Astrocyte (in vitro differentiated cells and primary cell): ENCODE measurements around the gene TBC1D8. TPM values are rescaled to one million over a fixed set of nuclear protein-coding genes. Genes with fewer than 3 reads are reported as not detected.

Source experiments
- DNase-seq: peaks from one replicate; pipeline ENCODE4 v3.0.0-alpha.2; 2010; ENCODE audit warnings: low read depth
- FAIRE-seq: peaks from 2 replicates; lab custom pipeline; 2011; peaks lifted over from hg19 to GRCh38; lab: Jason Lieb, UNC
- H2AFZ ChIP-seq: 2 replicates; pipeline ENCODE4 v1.6.0; 2012; ENCODE audit warnings: low read depth, low read length, inconsistent platforms
- H3K27ac ChIP-seq: 2 replicates; pipeline ENCODE4 v1.5.1; 2011; ENCODE audit warnings: low read depth, low read length, inconsistent platforms
- H3K27me3 ChIP-seq: 2 replicates; pipeline ENCODE4 v1.6.0; 2011; ENCODE audit warnings: low read length, inconsistent platforms; ENCODE audit not compliant: insufficient read depth
- H3K36me3 ChIP-seq: 2 replicates; pipeline ENCODE4 v1.5.1; 2011; ENCODE audit warnings: low read length, inconsistent platforms; ENCODE audit not compliant: insufficient read depth
- H3K4me1 ChIP-seq: 2 replicates; pipeline ENCODE4 v1.5.1; 2011; ENCODE audit warnings: low read length, inconsistent platforms; ENCODE audit not compliant: insufficient read depth
- H3K4me2 ChIP-seq: 2 replicates; pipeline ENCODE4 v1.6.0; 2012; ENCODE audit warnings: low read length, inconsistent platforms
- H3K4me3 ChIP-seq: 2 replicates; pipeline ENCODE4 v1.5.1; 2011; ENCODE audit warnings: low read depth, mild to moderate bottlenecking, low read length, inconsistent platforms; ENCODE audit not compliant: insufficient read depth
- H3K79me2 ChIP-seq: 2 replicates; pipeline ENCODE4 v1.6.0; 2012; ENCODE audit warnings: mild to moderate bottlenecking, low read length, inconsistent platforms; ENCODE audit not compliant: insufficient read depth
- H3K9ac ChIP-seq: 2 replicates; pipeline ENCODE4 v1.6.0; 2012; ENCODE audit warnings: mild to moderate bottlenecking, low read length, inconsistent platforms
- H3K9me3 ChIP-seq: 2 replicates; pipeline ENCODE4 v1.5.1; 2012; ENCODE audit warnings: low read depth, mild to moderate bottlenecking, low read length, inconsistent platforms; ENCODE audit not compliant: insufficient read depth
- H4K20me1 ChIP-seq: 2 replicates; pipeline ENCODE4 v1.6.0; 2012; ENCODE audit warnings: low read length, inconsistent platforms; ENCODE audit not compliant: insufficient read depth
- H3K27ac Mint-ChIP-seq: one replicate; pipeline ENCODE4 v1.8.0; 2021; ENCODE audit warnings: mild to moderate bottlenecking, mixed read lengths; ENCODE audit not compliant: unreplicated experiment
- H3K27me3 Mint-ChIP-seq: one replicate; pipeline ENCODE4 v1.8.0; 2021; ENCODE audit warnings: low read depth, mixed read lengths; ENCODE audit not compliant: unreplicated experiment
- H3K36me3 Mint-ChIP-seq: one replicate; pipeline ENCODE4 v1.8.0; 2021; ENCODE audit warnings: low read depth, mixed read lengths; ENCODE audit not compliant: unreplicated experiment
- H3K4me1 Mint-ChIP-seq: one replicate; pipeline ENCODE4 v1.8.0; 2021; ENCODE audit warnings: low read depth, mixed read lengths; ENCODE audit not compliant: unreplicated experiment
- H3K4me3 Mint-ChIP-seq: one replicate; pipeline ENCODE4 v1.8.0; 2021; ENCODE audit warnings: mild to moderate bottlenecking, moderate library complexity, mixed read lengths; ENCODE audit not compliant: unreplicated experiment
- H3K9me3 Mint-ChIP-seq: one replicate; pipeline ENCODE4 v1.8.0; 2021; ENCODE audit warnings: mild to moderate bottlenecking, mixed read lengths; ENCODE audit not compliant: unreplicated experiment
- CTCF ChIP-seq: IDR thresholded peaks from 2 replicates; pipeline ENCODE4 v1.5.1; 2011; ENCODE audit warnings: low read depth, mild to moderate bottlenecking, inconsistent platforms, low read length, moderate library complexity; ENCODE audit not compliant: insufficient read depth
- EZH2 ChIP-seq: IDR thresholded peaks from 2 replicates; pipeline ENCODE4 v1.6.1; 2012; ENCODE audit warnings: mild to moderate bottlenecking, low read length, inconsistent platforms; ENCODE audit not compliant: insufficient read depth
- total RNA-seq: library from RNA; stranded (reverse); gene quantifications from 2 replicates; pipeline ENCODE4 v1.2.1, GENCODE V29; 2021

TBC1D8 gene
- total RNA-seq, 1 donor from 2014 or later = 2.4 TPM

- no peak overlapping the region for H3K9ac ChIP-seq
- no peak overlapping the region for H2AFZ ChIP-seq
- DNase-seq = no peak
- no peaks in the 10 kb centered on the region for H3K27me3 Mint-ChIP-seq
- no peak overlapping the region for H3K4me3 Mint-ChIP-seq
- no peak overlapping the region for H3K4me2 ChIP-seq
- H3K79me2 ChIP-seq = no peaks in the 10 kb centered on the region
- H3K9me3 ChIP-seq = no peaks in the 10 kb centered on the region
- H3K4me1 ChIP-seq = no peaks in the 10 kb centered on the region
- TF ChIP-seq CTCF (no peak), EZH2 (no peak)
- no peak overlapping the region for H3K27ac ChIP-seq
- no peaks in the 10 kb centered on the region for H4K20me1 ChIP-seq
- no peaks in the 10 kb centered on the region for H3K9me3 Mint-ChIP-seq
- no peaks in the 10 kb centered on the region for H3K36me3 ChIP-seq
- no peak overlapping the region for H3K4me3 ChIP-seq
- H3K36me3 Mint-ChIP-seq = no peaks in the 10 kb centered on the region
- FAIRE-seq = no peak
- no peak overlapping the region for H3K27ac Mint-ChIP-seq
- peaks cover 15% of the 10 kb centered on the region for H3K4me1 Mint-ChIP-seq
- H3K27me3 ChIP-seq = peaks cover 19% of the 10 kb centered on the region
Observed at GRCh38 chr2:101112772-101113157, 38.4 kb downstream of the TBC1D8 start.

- Histone ChIP-seq H3K4me2 (no peak overlapping the region), H4K20me1 (no peaks in the 10 kb centered on the region), H3K4me1 (no peaks in the 10 kb centered on the region), H3K36me3 (no peaks in the 10 kb centered on the region), H3K27ac (no peak overlapping the region), H3K79me2 (no peaks in the 10 kb centered on the region), H3K9me3 (no peaks in the 10 kb centered on the region), H3K27me3 (peaks cover 19% of the 10 kb centered on the region), H3K4me3 (no peak overlapping the region), H3K9ac (no peak overlapping the region), H2AFZ (no peak overlapping the region)
- Mint-ChIP-seq H3K27me3 (no peaks in the 10 kb centered on the region), H3K27ac (no peak overlapping the region), H3K9me3 (no peaks in the 10 kb centered on the region), H3K36me3 (no peaks in the 10 kb centered on the region), H3K4me3 (no peak overlapping the region), H3K4me1 (peaks cover 15% of the 10 kb centered on the region)
- DNase-seq (peak; percentile 10), FAIRE-seq (no peak)
- TF ChIP-seq CTCF = no peak
- no peak for TF ChIP-seq EZH2
Observed at GRCh38 chr2:101111917-101112771, 39.0 kb downstream of the TBC1D8 start.

- no peak overlapping the region for H3K27ac ChIP-seq
- no peaks in the 10 kb centered on the region for H4K20me1 ChIP-seq
- Mint-ChIP-seq H3K4me1 (peaks cover 15% of the 10 kb centered on the region), H3K36me3 (no peaks in the 10 kb centered on the region), H3K9me3 (no peaks in the 10 kb centered on the region), H3K4me3 (no peak overlapping the region), H3K27me3 (no peaks in the 10 kb centered on the region), H3K27ac (no peak overlapping the region)
- H3K9ac ChIP-seq = no peak overlapping the region
- FAIRE-seq (no peak), DNase-seq (no peak)
- H3K4me1 ChIP-seq = no peaks in the 10 kb centered on the region
- H3K79me2 ChIP-seq = no peaks in the 10 kb centered on the region
- peaks cover 19% of the 10 kb centered on the region for H3K27me3 ChIP-seq
- H3K4me3 ChIP-seq = no peak overlapping the region
- H2AFZ ChIP-seq = no peak overlapping the region
- H3K36me3 ChIP-seq = no peaks in the 10 kb centered on the region
- no peak overlapping the region for H3K4me2 ChIP-seq
- TF ChIP-seq EZH2 (no peak), CTCF (no peak)
- no peaks in the 10 kb centered on the region for H3K9me3 ChIP-seq
Observed at GRCh38 chr2:101111262-101111838, 39.8 kb downstream of the TBC1D8 start.
